SK-N-SH (cell line): ENCODE measurements around the gene KAT8.
"Not testable (repeated sequence)": the region's sequence is repeated elsewhere in the genome, so short reads cannot be mapped to it uniquely, and the experiment has no call there.

ENCODE experiments used
- EP300 ChIP-seq, 2 experiments: IDR thresholded peaks; 2 replicates each; pipeline versions ENCODE4 v1.4.0 to v1.6.1; 2012; ENCODE audit warnings: borderline replicate concordance in 1 of 2, low read depth in 1 of 2, low read length in 1 of 2
- EZH2phosphoT487 ChIP-seq: fragments of 200-600 bp; sonication (generic); IDR thresholded peaks from 2 replicates; pipeline ENCODE4 v1.6.1; 2017; ENCODE audit warnings: low read depth, mixed run types, mild to moderate bottlenecking, antibody characterized with exemption, moderate library complexity, borderline replicate concordance
- FOXM1 ChIP-seq: IDR thresholded peaks from 2 replicates; pipeline ENCODE4 v1.4.0; 2012; ENCODE audit warnings: low read depth, mild to moderate bottlenecking
- MEF2A ChIP-seq: IDR thresholded peaks from 2 replicates; pipeline ENCODE4 v1.4.0; 2012; ENCODE audit warnings: low read depth, borderline replicate concordance
- MXI1 ChIP-seq: IDR thresholded peaks from 2 replicates; pipeline ENCODE4 v1.6.1; 2012; ENCODE audit warnings: mild to moderate bottlenecking, low read depth, low read length, improper control_type of control experiment
- PBX3 ChIP-seq: IDR thresholded peaks from 2 replicates; pipeline ENCODE4; 2012
- POLR2AphosphoS5 ChIP-seq: IDR thresholded peaks from 2 replicates; pipeline ENCODE4 v1.6.1; 2012; ENCODE audit warnings: low read depth, low read length
- RAD21 ChIP-seq: IDR thresholded peaks from 2 replicates; pipeline ENCODE4 v1.6.1; 2012; ENCODE audit warnings: mild to moderate bottlenecking, low read length
- REST ChIP-seq: IDR thresholded peaks from 2 replicates; pipeline ENCODE4 v1.6.1; 2012; ENCODE audit warnings: mild to moderate bottlenecking, low read depth, low read length, moderate library complexity
- RXRA ChIP-seq: IDR thresholded peaks from 2 replicates; pipeline ENCODE4 v1.4.0; 2012; ENCODE audit warnings: low read depth, mild to moderate bottlenecking, borderline replicate concordance
- TEAD4 ChIP-seq: IDR thresholded peaks from 2 replicates; pipeline ENCODE4 v1.4.0; 2012; ENCODE audit warnings: mild to moderate bottlenecking, borderline replicate concordance; ENCODE audit not compliant: insufficient read depth
- YY1 ChIP-seq: IDR thresholded peaks from 2 replicates; pipeline ENCODE4 v1.4.0; 2012; ENCODE audit warnings: low read depth, mild to moderate bottlenecking
- TF ChIP-seq, protein P1 (sequence below): fragments of 200-600 bp; sonication (generic); IDR thresholded peaks from 2 replicates; pipeline ENCODE4 v1.6.1; 2017; ENCODE audit warnings: antibody characterized with exemption, mild to moderate bottlenecking, moderate library complexity

GRCh38 chr16:31136822-31137499 is 19.5 kb downstream of the KAT8 start:
- TF ChIP-seq, protein P1, sequence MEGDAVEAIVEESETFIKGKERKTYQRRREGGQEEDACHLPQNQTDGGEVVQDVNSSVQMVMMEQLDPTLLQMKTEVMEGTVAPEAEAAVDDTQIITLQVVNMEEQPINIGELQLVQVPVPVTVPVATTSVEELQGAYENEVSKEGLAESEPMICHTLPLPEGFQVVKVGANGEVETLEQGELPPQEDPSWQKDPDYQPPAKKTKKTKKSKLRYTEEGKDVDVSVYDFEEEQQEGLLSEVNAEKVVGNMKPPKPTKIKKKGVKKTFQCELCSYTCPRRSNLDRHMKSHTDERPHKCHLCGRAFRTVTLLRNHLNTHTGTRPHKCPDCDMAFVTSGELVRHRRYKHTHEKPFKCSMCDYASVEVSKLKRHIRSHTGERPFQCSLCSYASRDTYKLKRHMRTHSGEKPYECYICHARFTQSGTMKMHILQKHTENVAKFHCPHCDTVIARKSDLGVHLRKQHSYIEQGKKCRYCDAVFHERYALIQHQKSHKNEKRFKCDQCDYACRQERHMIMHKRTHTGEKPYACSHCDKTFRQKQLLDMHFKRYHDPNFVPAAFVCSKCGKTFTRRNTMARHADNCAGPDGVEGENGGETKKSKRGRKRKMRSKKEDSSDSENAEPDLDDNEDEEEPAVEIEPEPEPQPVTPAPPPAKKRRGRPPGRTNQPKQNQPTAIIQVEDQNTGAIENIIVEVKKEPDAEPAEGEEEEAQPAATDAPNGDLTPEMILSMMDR: not testable (repeated sequence)
- not testable (repeated sequence) for TF ChIP-seq TEAD4; RAD21; POLR2AphosphoS5; PBX3; MXI1; REST; FOXM1; YY1; RXRA; EZH2phosphoT487; MEF2A; EP300 (IDR thresholded peaks at IDR 0.05; ENCODE audit: borderline replicate concordance in 1 of 2, low read depth in 1 of 2, low read length in 1 of 2)
